Measurements from ENCODE around the gene ARHGAP10.

- TF ChIP-seq CTCF (IDR thresholded peaks at IDR 0.05; ENCODE audit: low read depth, low read length) (no peak), POLR2A (IDR thresholded peaks at IDR 0.05; ENCODE audit: extremely low read depth, insufficient read length) (no peak), MAX (IDR thresholded peaks at IDR 0.05; ENCODE audit: low read depth, low read length) (no peak), MYC (IDR thresholded peaks at IDR 0.05; ENCODE audit: low read depth, low read length) (no peak)
These were observed 53.2 kb downstream of the ARHGAP10 start for GRCh38 chr4:147785129-147785528.

Data from NB4 (cell line).